Gastroesophageal sphincter (tissue), 3 donors: ENCODE measurements around the gene MAGEF1.

Experiments
- CTCF ChIP-seq, 4 experiments: fragments of 200-600 bp in 2 of 4; fragments of 450-650 bp in 2 of 4; sonication (generic) in 1 of 4; IDR thresholded peaks; one replicate each; pipeline ENCODE4 v1.5.1; 2017 to 2019; ENCODE audit warnings: antibody characterized with exemption in 4 of 4, mild to moderate bottlenecking in 2 of 4, moderate library complexity in 2 of 4
- POLR2A ChIP-seq, 2 donors: fragments of 450-650 bp; IDR thresholded peaks; one replicate each; pipeline ENCODE4 v1.6.1; 2017; ENCODE audit warnings: antibody characterized with exemption in 2 of 2, mild to moderate bottlenecking in 2 of 2, moderate library complexity in 1 of 2
- POLR2AphosphoS5 ChIP-seq: sonication (generic); formaldehyde crosslinking; IDR thresholded peaks from one replicate; pipeline ENCODE4 v1.6.1; 2017; ENCODE audit warnings: antibody characterized with exemption

GRCh38 chr3:184685055-184685454, 26.8 kb downstream of the MAGEF1 start:
- TF ChIP-seq CTCF (IDR thresholded peaks at IDR 0.05): no peak
- TF ChIP-seq POLR2A (IDR thresholded peaks at IDR 0.05): no peak
- no peak for TF ChIP-seq POLR2AphosphoS5
